Trophoblast cell (in vitro differentiated cells and primary cell): ENCODE data around the gene PLBD1.

Experiments
- DNase-seq, 2 donors: peaks; one replicate each; pipeline ENCODE4 v3.0.0-alpha.2; 2016
- H2AFZ ChIP-seq: 2 replicates; pipeline ENCODE4 v1.6.1; 2013; ENCODE audit warnings: low read length, moderate library complexity, mild to moderate bottlenecking; ENCODE audit not compliant: insufficient read depth, poor library complexity
- H2AK5ac ChIP-seq: 2 replicates; pipeline ENCODE4 v1.6.1; 2013; ENCODE audit warnings: mild to moderate bottlenecking, low read length
- H2BK120ac ChIP-seq: 2 replicates; pipeline ENCODE4 v1.6.1; 2013; ENCODE audit warnings: low read length, mild to moderate bottlenecking, moderate library complexity; ENCODE audit not compliant: insufficient read depth, poor library complexity
- H2BK12ac ChIP-seq: 2 replicates; pipeline ENCODE4 v1.6.1; 2013; ENCODE audit warnings: mild to moderate bottlenecking, low read length, moderate library complexity
- H2BK5ac ChIP-seq: 2 replicates; pipeline ENCODE4 v1.6.1; 2013; ENCODE audit warnings: low read length, low read depth, moderate library complexity, mild to moderate bottlenecking; ENCODE audit not compliant: poor library complexity
- H3K14ac ChIP-seq: 2 replicates; pipeline ENCODE4 v1.6.1; 2013; ENCODE audit warnings: mild to moderate bottlenecking, low read length
- H3K18ac ChIP-seq: 2 replicates; pipeline ENCODE4 v1.6.1; 2013; ENCODE audit warnings: mild to moderate bottlenecking, low read length
- H3K23ac ChIP-seq: 2 replicates; pipeline ENCODE4 v1.6.1; 2013; ENCODE audit warnings: low read length
- H3K27ac ChIP-seq: 2 replicates; pipeline ENCODE4 v1.5.1; 2013; ENCODE audit warnings: low read depth, mild to moderate bottlenecking, inconsistent platforms, low read length, moderate library complexity
- H3K27me3 ChIP-seq: 2 replicates; pipeline ENCODE4 v1.6.1; 2013; ENCODE audit warnings: inconsistent platforms, mild to moderate bottlenecking, low read length, moderate library complexity; ENCODE audit not compliant: insufficient read depth
- H3K36me3 ChIP-seq, 2 experiments: 1 replicate in 1 of 2; 2 replicates in 1 of 2; pipeline ENCODE4 v1.6.1; 2013; ENCODE audit warnings: low read length in 2 of 2, mild to moderate bottlenecking in 2 of 2, moderate library complexity in 1 of 2; ENCODE audit not compliant: insufficient read depth in 2 of 2, control insufficient read depth in 1 of 2
- H3K4ac ChIP-seq: 2 replicates; pipeline ENCODE4 v1.6.1; 2013; ENCODE audit warnings: low read depth, mild to moderate bottlenecking, low read length, moderate library complexity
- H3K4me1 ChIP-seq, 2 experiments: 1 replicate in 1 of 2; 2 replicates in 1 of 2; pipeline ENCODE4 v1.6.1; 2013; ENCODE audit warnings: low read length in 2 of 2, mild to moderate bottlenecking in 2 of 2, moderate library complexity in 1 of 2; ENCODE audit not compliant: insufficient read depth in 2 of 2, control insufficient read depth in 1 of 2
- H3K4me2 ChIP-seq: 2 replicates; pipeline ENCODE4 v1.6.1; 2013; ENCODE audit warnings: inconsistent platforms, mild to moderate bottlenecking, low read length, moderate library complexity
- H3K4me3 ChIP-seq: 2 replicates; pipeline ENCODE4 v1.5.1; 2013; ENCODE audit warnings: mild to moderate bottlenecking, low read depth, low read length, inconsistent platforms
- H3K79me1 ChIP-seq: one replicate; pipeline ENCODE4 v1.6.1; 2013; ENCODE audit warnings: low read length
- H3K79me2 ChIP-seq: 2 replicates; pipeline ENCODE4 v1.6.1; 2013; ENCODE audit warnings: low read length, mild to moderate bottlenecking; ENCODE audit not compliant: control insufficient read depth, insufficient read depth, poor library complexity
- H3K9ac ChIP-seq: 2 replicates; pipeline ENCODE4 v1.6.1; 2013; ENCODE audit warnings: mild to moderate bottlenecking, low read length
- H3K9me3 ChIP-seq: 2 replicates; pipeline ENCODE4 v1.6.1; 2013; ENCODE audit warnings: low read depth, mild to moderate bottlenecking, control low read depth, inconsistent platforms, low read length; ENCODE audit not compliant: insufficient read depth
- H4K12ac ChIP-seq: 2 replicates; pipeline ENCODE4 v1.6.1; 2013; ENCODE audit warnings: low read depth, mild to moderate bottlenecking, low read length, moderate library complexity
- H4K8ac ChIP-seq: 2 replicates; pipeline ENCODE4 v1.6.1; 2013; ENCODE audit warnings: low read depth, mild to moderate bottlenecking, low read length, moderate library complexity
- H4K91ac ChIP-seq: one replicate; pipeline ENCODE4 v1.6.1; 2013; ENCODE audit warnings: low read depth, mild to moderate bottlenecking, low read length, moderate library complexity
- WGBS: extraction: QIAGEN DNeasy Blood & Tissue Kit; methylation state at CpG from one replicate; pipeline ENCODE4 v1.1.7; 2013; ENCODE audit warnings: missing lambda C conversion rate; ENCODE audit not compliant: insufficient read length, insufficient coverage; ENCODE audit errors: extremely low coverage; 5-methylcytosine and 5-hydroxymethylcytosine counted together

PLBD1 gene

GRCh38 chr12:14612250-14612649 lies 44.6 kb upstream of the PLBD1 start:
- Histone ChIP-seq H3K18ac (no peak overlapping the region), H3K9me3 (no peaks in the 10 kb centered on the region), H4K12ac (no peak overlapping the region), H3K4me2 (no peak overlapping the region), H3K4me3 (no peak overlapping the region), H3K27me3 (no peaks in the 10 kb centered on the region), H3K9ac (no peak overlapping the region), H3K4ac (no peak overlapping the region), H2BK12ac (no peak overlapping the region), H2AFZ (no peak overlapping the region), H3K14ac (no peak overlapping the region), H3K79me2 (no peaks in the 10 kb centered on the region), H3K79me1 (no peaks in the 10 kb centered on the region), H3K27ac (no peak overlapping the region), H4K91ac (no peak overlapping the region), H3K4me1 (no peaks in the 10 kb centered on the region), H2BK120ac (no peak overlapping the region), H2BK5ac (no peak overlapping the region), H3K23ac (no peak overlapping the region), H4K8ac (no peak overlapping the region), H3K36me3 (no peaks in the 10 kb centered on the region), H2AK5ac (no peak overlapping the region)
- DNase-seq, result no peak
- no CpG with 5 or more reads among the region's 3 CpGs for WGBS

GRCh38 chr12:14611640-14612203 lies 44.0 kb upstream of the PLBD1 start:
- Histone ChIP-seq H3K4ac (no peak overlapping the region), H4K8ac (no peak overlapping the region), H4K12ac (no peak overlapping the region), H3K18ac (no peak overlapping the region), H3K9ac (no peak overlapping the region), H2BK120ac (no peak overlapping the region), H2AFZ (no peak overlapping the region), H3K23ac (no peak overlapping the region), H3K4me1 (no peaks in the 10 kb centered on the region), H2BK5ac (no peak overlapping the region), H4K91ac (no peak overlapping the region), H3K14ac (no peak overlapping the region), H3K79me1 (no peaks in the 10 kb centered on the region), H3K4me3 (no peak overlapping the region), H3K27ac (no peak overlapping the region), H3K9me3 (no peaks in the 10 kb centered on the region), H2BK12ac (no peak overlapping the region), H3K27me3 (no peaks in the 10 kb centered on the region), H3K36me3 (no peaks in the 10 kb centered on the region), H3K79me2 (no peaks in the 10 kb centered on the region), H2AK5ac (no peak overlapping the region), H3K4me2 (no peak overlapping the region)
- WGBS, result no CpG with 5 or more reads among the region's 3 CpGs
- DNase-seq, result no peak

GRCh38 chr12:14607568-14607967 lies 39.9 kb upstream of the PLBD1 start:
- Histone ChIP-seq H2AFZ (no peak overlapping the region), H2BK5ac (no peak overlapping the region), H3K27ac (no peak overlapping the region)

GRCh38 chr12:14605401-14605989 lies 37.8 kb upstream of the PLBD1 start:
- H3K4me3 ChIP-seq, result no peak overlapping the region
- H3K36me3 ChIP-seq, result no peaks in the 10 kb centered on the region
- no peak overlapping the region for H3K14ac ChIP-seq
- no peak overlapping the region for H2BK120ac ChIP-seq
- no peak overlapping the region for H3K18ac ChIP-seq
- H3K4ac ChIP-seq, result no peak overlapping the region
- H2BK5ac ChIP-seq, result no peak overlapping the region
- H3K79me1 ChIP-seq, result no peaks in the 10 kb centered on the region
- H2AK5ac ChIP-seq, result no peak overlapping the region
- H3K23ac ChIP-seq, result no peak overlapping the region
- no peak overlapping the region for H3K9ac ChIP-seq
- no peak overlapping the region for H3K4me2 ChIP-seq
- no peaks in the 10 kb centered on the region for H3K4me1 ChIP-seq
- no peaks in the 10 kb centered on the region for H3K27me3 ChIP-seq
- H3K27ac ChIP-seq, result no peak overlapping the region
- no peak overlapping the region for H2AFZ ChIP-seq
- DNase-seq, result peak in 1 of 2 donors; percentile 20
- no peak overlapping the region for H4K91ac ChIP-seq
- no peaks in the 10 kb centered on the region for H3K79me2 ChIP-seq
- no peak overlapping the region for H4K12ac ChIP-seq
- no peak overlapping the region for H2BK12ac ChIP-seq
- no CpG with 5 or more reads among the region's 3 CpGs for WGBS
- no peaks in the 10 kb centered on the region for H3K9me3 ChIP-seq
- H4K8ac ChIP-seq, result no peak overlapping the region

More at GRCh38 chr12:14607568-14607967, 39.9 kb upstream of the PLBD1 start:
- no peak overlapping the region for H3K9ac ChIP-seq
- H3K79me2 ChIP-seq, result no peaks in the 10 kb centered on the region
- H3K9me3 ChIP-seq, result no peaks in the 10 kb centered on the region
- H2BK120ac ChIP-seq, result no peak overlapping the region
- H3K79me1 ChIP-seq, result no peaks in the 10 kb centered on the region
- H3K14ac ChIP-seq, result no peak overlapping the region
- H3K4me3 ChIP-seq, result no peak overlapping the region
- no peaks in the 10 kb centered on the region for H3K27me3 ChIP-seq
- H4K12ac ChIP-seq, result no peak overlapping the region
- no peak overlapping the region for H3K4ac ChIP-seq
- no peak overlapping the region for H3K23ac ChIP-seq
- peak in 1 of 2 donors; percentile 38 for DNase-seq
- H2BK12ac ChIP-seq, result no peak overlapping the region
- H2AK5ac ChIP-seq, result no peak overlapping the region
- H3K18ac ChIP-seq, result no peak overlapping the region
- no peak overlapping the region for H4K8ac ChIP-seq
- no peaks in the 10 kb centered on the region for H3K36me3 ChIP-seq
- no peak overlapping the region for H3K4me2 ChIP-seq
- no peak overlapping the region for H4K91ac ChIP-seq
- no peaks in the 10 kb centered on the region for H3K4me1 ChIP-seq
